Fibroblast of villous mesenchyme (primary cell): ENCODE results near the gene CDH23. TPM values are rescaled to one million over a fixed set of nuclear protein-coding genes. Genes with fewer than 3 reads are reported as not detected.

ENCODE experiments used
- DNase-seq: peaks from one replicate; pipeline ENCODE4 v3.0.0-alpha.2; 2010; ENCODE audit warnings: low read depth
- H3K4me3 ChIP-seq: 2 replicates; pipeline ENCODE4 v1.5.1; 2011; ENCODE audit warnings: low read depth, mild to moderate bottlenecking, low read length
- CTCF ChIP-seq: IDR thresholded peaks from 2 replicates; pipeline ENCODE4 v1.5.1; 2012; ENCODE audit warnings: low read depth, mild to moderate bottlenecking, low read length; ENCODE audit not compliant: insufficient read depth
- total RNA-seq: library from RNA; depleted of rRNA; stranded (reverse); fragments of >200 nt; gene quantifications from 2 replicates; pipeline ENCODE4 v1.2.3, GENCODE V29; 2012

CDH23 gene
- total RNA-seq, 1 donor: under 0.01 TPM

GRCh38 chr10:71460615-71461014 lies 63.9 kb downstream of the CDH23 start:
- DNase-seq: no peak
- no peak for TF ChIP-seq CTCF
- H3K4me3 ChIP-seq: no peak overlapping the region

- no peak for DNase-seq
- H3K4me3 ChIP-seq: no peak overlapping the region
- TF ChIP-seq CTCF: no peak
Observed at GRCh38 chr10:71461457-71461856, 64.7 kb downstream of the CDH23 start.

GRCh38 chr10:71462062-71462935 lies 65.6 kb downstream of the CDH23 start:
- DNase-seq: no peak
- TF ChIP-seq CTCF: no peak
- H3K4me3 ChIP-seq: no peak overlapping the region

- no peak for DNase-seq
- no peak for TF ChIP-seq CTCF
- H3K4me3 ChIP-seq: no peak overlapping the region
Observed at GRCh38 chr10:71463111-71463510, 66.4 kb downstream of the CDH23 start.

- DNase-seq: no peak
- no peak overlapping the region for H3K4me3 ChIP-seq
- no peak for TF ChIP-seq CTCF
Observed at GRCh38 chr10:71465551-71466252, 69.0 kb downstream of the CDH23 start.

- no peak overlapping the region for H3K4me3 ChIP-seq
- DNase-seq: no peak
- no peak for TF ChIP-seq CTCF
Observed at GRCh38 chr10:71466330-71466729, 69.6 kb downstream of the CDH23 start.
